Fibroblast of skin of left biceps (primary cell): ENCODE data around the gene RIC8A.
"Not testable (repeated sequence)": the region's sequence is repeated elsewhere in the genome, so short reads cannot be mapped to it uniquely, and the experiment has no call there.

Experiments used
- DNase-seq, 2 experiments: peaks; one replicate each; pipeline ENCODE4 v3.0.0-alpha.2; 2013; ENCODE audit warnings: low read depth in 2 of 2

The RIC8A gene

GRCh38 chr11:207208-207862, at the start of gene RIC8A, which contains the start of gene BET1L:
TSS of gene RIC8A (plus strand) at chr11:207708. CDS start at chr11:208855, 1,147 bp downstream.
TSS of gene BET1L (minus strand) at chr11:207399. CDS start at chr11:207321, 78 bp downstream.
- peak; percentile 96 for DNase-seq

GRCh38 chr11:180242-180641, 27.3 kb upstream of the RIC8A start:
- DNase-seq = not testable (repeated sequence)

- not testable (repeated sequence) for DNase-seq
Observed at GRCh38 chr11:189200-189783, 18.2 kb upstream of the RIC8A start.

GRCh38 chr11:189843-190311, 17.6 kb upstream of the RIC8A start:
- not testable (repeated sequence) for DNase-seq

- not testable (repeated sequence) for DNase-seq
Observed at GRCh38 chr11:190546-190945, 17.0 kb upstream of the RIC8A start.

GRCh38 chr11:191490-192478, 15.7 kb upstream of the RIC8A start:
- not testable (repeated sequence) for DNase-seq

- not testable (repeated sequence) for DNase-seq
Observed at GRCh38 chr11:192674-193128, 14.8 kb upstream of the RIC8A start, which contains the start of gene SCGB1C1. TSS of gene SCGB1C1 (plus strand) at chr11:193078. CDS start at chr11:193100, 22 bp downstream.

GRCh38 chr11:193481-193880, 14.0 kb upstream of the RIC8A start:
- DNase-seq = not testable (repeated sequence)

GRCh38 chr11:196786-197731, 10.4 kb upstream of the RIC8A start:
- DNase-seq = no peak

- no peak for DNase-seq
Observed at GRCh38 chr11:197741-198235, 9.7 kb upstream of the RIC8A start.

GRCh38 chr11:198236-198806, 9.2 kb upstream of the RIC8A start:
- no peak for DNase-seq

- no peak for DNase-seq
Observed at GRCh38 chr11:199004-199581, 8.4 kb upstream of the RIC8A start.

- no peak for DNase-seq
Observed at GRCh38 chr11:199782-200181, 7.7 kb upstream of the RIC8A start.

- DNase-seq = no peak
Observed at GRCh38 chr11:200224-201003, 7.1 kb upstream of the RIC8A start.

- no peak for DNase-seq
Observed at GRCh38 chr11:201966-202365, 5.5 kb upstream of the RIC8A start.

- no peak for DNase-seq
Observed at GRCh38 chr11:202490-202889, 5.0 kb upstream of the RIC8A start.

- no peak for DNase-seq
Observed at GRCh38 chr11:203056-203944, 4.2 kb upstream of the RIC8A start.
